ENCODE data around the gene TPP1. TPM values are rescaled to one million over a fixed set of nuclear protein-coding genes. Genes with fewer than 3 reads are reported as not detected.

TPP1 gene
- polyA plus RNA-seq, 3 donors: 218 to 359 (median 271) TPM

GRCh38 chr11:6623391-6624363, 4.5 kb upstream of the TPP1 start:
- no peak overlapping the region for H3K4me3 ChIP-seq (replicated peaks in 1 of 3; ENCODE audit: low read depth in 2 of 3, low read length in 3 of 3)
- H3K4me1 Mint-ChIP-seq: peaks cover 7% of the 10 kb centered on the region
- no peaks in the 10 kb centered on the region for H3K27me3 Mint-ChIP-seq (ENCODE audit: low read depth in 3 of 3)
- H3K36me3 ChIP-seq (replicated peaks in 1 of 2; ENCODE audit: control insufficient read depth in 1 of 2, insufficient read depth in 2 of 2, low read length in 2 of 2): no peaks in the 10 kb centered on the region
- no peak overlapping the region for H3K4me3 Mint-ChIP-seq
- peak overlapping the region in 1 of 7 donors; percentile 31 for H3K27ac Mint-ChIP-seq
- 94% methylated on average over 31 of the region's 31 CpGs for WGBS (ENCODE audit: insufficient coverage)
- H3K9ac ChIP-seq (ENCODE audit: insufficient read depth, low read length, poor library complexity, severe bottlenecking): no peak overlapping the region
- no peak overlapping the region for H2AFZ ChIP-seq (ENCODE audit: insufficient read depth, low read depth, low read length, poor library complexity, severe bottlenecking)
- H3K27ac ChIP-seq (ENCODE audit: low read depth in 1 of 2, low read length in 2 of 2): no peak overlapping the region
- H4K20me1 ChIP-seq (ENCODE audit: insufficient read depth, low read length): no peaks in the 10 kb centered on the region
- H3K36me3 Mint-ChIP-seq: no peaks in the 10 kb centered on the region
- H3K27me3 ChIP-seq (ENCODE audit: control insufficient read depth in 2 of 2, insufficient read depth in 2 of 2, low read length in 2 of 2): no peaks in the 10 kb centered on the region
- peaks cover 0 to 2% (median 0%) of the 10 kb centered on the region in 7 donors for H3K9me3 Mint-ChIP-seq
- no peak for TF ChIP-seq CTCF (IDR thresholded peaks at IDR 0.05)
- H3K4me1 ChIP-seq (ENCODE audit: control insufficient read depth in 1 of 2, insufficient read depth in 2 of 2, low read length in 2 of 2): peaks cover 26 to 30% of the 10 kb centered on the region in 2 donors
- no peak for DNase-seq
- H3K9me3 ChIP-seq (replicated peaks in 1 of 2; ENCODE audit: control insufficient read depth in 1 of 2, insufficient read depth in 1 of 2, low read length in 2 of 2): no peaks in the 10 kb centered on the region
- H3K79me2 ChIP-seq (ENCODE audit: insufficient read depth, low read length): peaks cover 6% of the 10 kb centered on the region
- intact Hi-C loops (cut with micrococcal nuclease): no loop called here
- H3K4me2 ChIP-seq (replicated peaks; ENCODE audit: extremely low read depth, low read length, poor library complexity, severe bottlenecking): no peak overlapping the region

GRCh38 chr11:6622261-6623171, 3.3 kb upstream of the TPP1 start:
- H3K36me3 ChIP-seq (replicated peaks in 1 of 2; ENCODE audit: control insufficient read depth in 1 of 2, insufficient read depth in 2 of 2, low read length in 2 of 2): no peaks in the 10 kb centered on the region
- H3K27me3 Mint-ChIP-seq (ENCODE audit: low read depth in 3 of 3): no peaks in the 10 kb centered on the region

More at GRCh38 chr11:6622261-6623171, 3.3 kb upstream of the TPP1 start:
- intact Hi-C loops (cut with micrococcal nuclease): no loop called here
- Mint-ChIP-seq H3K9me3 (peaks cover 0 to 2% (median 0%) of the 10 kb centered on the region in 7 donors), H3K36me3 (no peaks in the 10 kb centered on the region), H3K4me3 (no peak overlapping the region), H3K4me1 (peaks cover 3% of the 10 kb centered on the region), H3K27ac (peak overlapping the region in 1 of 7 donors; percentile 31)
- Histone ChIP-seq H3K9ac (ENCODE audit: insufficient read depth, low read length, poor library complexity, severe bottlenecking) (no peak overlapping the region), H3K4me2 (replicated peaks; ENCODE audit: extremely low read depth, low read length, poor library complexity, severe bottlenecking) (no peak overlapping the region), H3K4me1 (ENCODE audit: control insufficient read depth in 1 of 2, insufficient read depth in 2 of 2, low read length in 2 of 2) (peaks cover 29 to 36% of the 10 kb centered on the region in 2 donors), H4K20me1 (ENCODE audit: insufficient read depth, low read length) (peaks cover 4% of the 10 kb centered on the region), H3K27ac (ENCODE audit: low read depth in 1 of 2, low read length in 2 of 2) (no peak overlapping the region), H3K4me3 (replicated peaks in 1 of 3; ENCODE audit: low read depth in 2 of 3, low read length in 3 of 3) (no peak overlapping the region), H3K79me2 (ENCODE audit: insufficient read depth, low read length) (peaks cover 18% of the 10 kb centered on the region), H3K9me3 (replicated peaks in 1 of 2; ENCODE audit: control insufficient read depth in 1 of 2, insufficient read depth in 1 of 2, low read length in 2 of 2) (no peaks in the 10 kb centered on the region), H2AFZ (ENCODE audit: insufficient read depth, low read depth, low read length, poor library complexity, severe bottlenecking) (no peak overlapping the region), H3K27me3 (ENCODE audit: control insufficient read depth in 2 of 2, insufficient read depth in 2 of 2, low read length in 2 of 2) (no peaks in the 10 kb centered on the region)
- DNase-seq: no peak
- 92% methylated on average over 17 of the region's 24 CpGs for WGBS (ENCODE audit: insufficient coverage)
- no peak for TF ChIP-seq CTCF (IDR thresholded peaks at IDR 0.05)
